Tibial artery (tissue), 4 donors: Measurements from ENCODE around the gene UNC80.

Source experiments
- DNase-seq, 2 donors: peaks; one replicate each; pipeline ENCODE4 v3.0.0-alpha.2; 2019
- H3K27ac ChIP-seq, 2 donors: fragments of 200-600 bp; sonication (generic) in 1 of 2; 1 replicate in 1 of 2; 2 replicates in 1 of 2; pipeline ENCODE4 v1.5.1; 2018 to 2019; ENCODE audit warnings: mild to moderate bottlenecking in 1 of 2
- H3K27me3 ChIP-seq, 2 donors: fragments of 200-600 bp; sonication (generic) in 1 of 2; one replicate each; pipeline versions ENCODE4 v1.5.1 to v1.6.0; 2016 to 2019
- H3K36me3 ChIP-seq, 3 donors: fragments of 200-600 bp; sonication (generic) in 2 of 3; one replicate each; pipeline ENCODE4 v1.5.1; 2016 to 2019; ENCODE audit warnings: mild to moderate bottlenecking in 2 of 3
- H3K4me1 ChIP-seq, 4 donors: fragments of 200-600 bp; sonication (generic) in 2 of 4; 1 replicate in 3 of 4; 2 replicates in 1 of 4; pipeline ENCODE4 v1.5.1; 2016 to 2019
- H3K4me3 ChIP-seq, 2 donors: fragments of 200-600 bp; sonication (generic) in 1 of 2; 1 replicate in 1 of 2; 2 replicates in 1 of 2; pipeline ENCODE4 v1.5.1; 2018 to 2019; ENCODE audit warnings: mild to moderate bottlenecking in 2 of 2
- H3K9me3 ChIP-seq, 3 donors: fragments of 200-600 bp; sonication (generic) in 1 of 3; one replicate each; pipeline ENCODE4 v1.5.1; 2016 to 2019
- CTCF ChIP-seq, 2 experiments: fragments of 200-600 bp in 1 of 2; fragments of 450-650 bp in 1 of 2; IDR thresholded peaks; one replicate each; pipeline ENCODE4 v1.5.1; 2017 to 2019; ENCODE audit warnings: antibody characterized with exemption in 2 of 2, mild to moderate bottlenecking in 1 of 2, moderate library complexity in 1 of 2
- intact Hi-C: fragments of 100-400 bp; cut with DNase I; formaldehyde crosslinking; loops from one replicate; pipeline ENCODE4 v1.15.0; 2023; ENCODE audit warnings: low total_unique reads

UNC80 gene

GRCh38 chr2:210002158-210003157 is 230.8 kb downstream of the UNC80 start, which contains the start of gene RPE:
Gene RPE, plus strand, starts transcription at chr2:210002638. Its CDS starts 24 bp downstream, at chr2:210002662.
- Histone ChIP-seq H3K36me3 (no peaks in the 10 kb centered on the region), H3K27me3 (no peaks in the 10 kb centered on the region), H3K27ac (peak within 1 kb of the TSS; percentile 75 to 76), H3K9me3 (no peaks in the 10 kb centered on the region), H3K4me1 (peaks cover 0 to 46% (median 21%) of the 10 kb centered on the region in 4 donors), H3K4me3 (peak within 1 kb of the TSS; percentile 91 to 99)
- intact Hi-C loops, result no loop called here
- no peak for TF ChIP-seq CTCF (IDR thresholded peaks at IDR 0.05)
- peak; percentile 96 to 97 for DNase-seq

- H3K9me3 ChIP-seq, result no peaks in the 10 kb centered on the region
- H3K27me3 ChIP-seq, result no peaks in the 10 kb centered on the region
- DNase-seq, result no peak
- no peaks in the 10 kb centered on the region for H3K36me3 ChIP-seq
- H3K4me3 ChIP-seq, result peak overlapping the region; percentile 91 to 99
- intact Hi-C loops, result no loop called here
- H3K4me1 ChIP-seq, result peaks cover 0 to 50% (median 21%) of the 10 kb centered on the region in 4 donors
- no peak for TF ChIP-seq CTCF (IDR thresholded peaks at IDR 0.05)
- H3K27ac ChIP-seq, result peak overlapping the region in 1 of 2 donors; percentile 75
Measured at GRCh38 chr2:210003359-210003758, 231.7 kb downstream of the UNC80 start.

- no peaks in the 10 kb centered on the region for H3K27me3 ChIP-seq
- peaks cover 0 to 4% (median 0%) of the 10 kb centered on the region in 3 donors for H3K36me3 ChIP-seq
- H3K4me1 ChIP-seq, result peaks cover 0 to 50% (median 21%) of the 10 kb centered on the region in 4 donors
- DNase-seq, result no peak
- no peaks in the 10 kb centered on the region for H3K9me3 ChIP-seq
- H3K27ac ChIP-seq, result no peak overlapping the region
- intact Hi-C loops, result no loop called here
- H3K4me3 ChIP-seq, result no peak overlapping the region
- no peak for TF ChIP-seq CTCF (IDR thresholded peaks at IDR 0.05)
Measured at GRCh38 chr2:210004881-210005280, 233.2 kb downstream of the UNC80 start.

GRCh38 chr2:210007895-210008294 is 236.3 kb downstream of the UNC80 start:
- H3K9me3 ChIP-seq, result no peaks in the 10 kb centered on the region
- H3K4me3 ChIP-seq, result no peak overlapping the region
- DNase-seq, result peak in 1 of 2 donors; percentile 44
- intact Hi-C loops, result no loop called here
- TF ChIP-seq CTCF (IDR thresholded peaks at IDR 0.05), result no peak
- peaks cover 3 to 21% (median 16%) of the 10 kb centered on the region in 3 donors for H3K36me3 ChIP-seq
- H3K27me3 ChIP-seq, result no peaks in the 10 kb centered on the region
- peaks cover 0 to 44% (median 19%) of the 10 kb centered on the region in 4 donors for H3K4me1 ChIP-seq
- H3K27ac ChIP-seq, result no peak overlapping the region

GRCh38 chr2:210009126-210009525 is 237.5 kb downstream of the UNC80 start:
- TF ChIP-seq CTCF (IDR thresholded peaks at IDR 0.05), result no peak
- DNase-seq, result no peak
- no peaks in the 10 kb centered on the region for H3K27me3 ChIP-seq
- no peak overlapping the region for H3K27ac ChIP-seq
- H3K9me3 ChIP-seq, result no peaks in the 10 kb centered on the region
- H3K4me3 ChIP-seq, result no peak overlapping the region
- intact Hi-C loops, result no loop called here
- H3K4me1 ChIP-seq, result peaks cover 0 to 32% (median 10%) of the 10 kb centered on the region in 4 donors
- H3K36me3 ChIP-seq, result peaks cover 9 to 26% (median 23%) of the 10 kb centered on the region in 3 donors
